Activated CD8-positive, alpha-beta memory T cell treated with anti-CD3 and anti-CD28 coated beads for 48 hours (primary cell): ENCODE results near the gene SENP1.

Experiments used
- DNase-seq, 3 experiments: peaks; one replicate each; pipeline ENCODE4 v3.0.0-alpha.2; 2020; ENCODE audit warnings: low read depth in 2 of 3, low spot score in 2 of 3

The SENP1 gene

DNA sequence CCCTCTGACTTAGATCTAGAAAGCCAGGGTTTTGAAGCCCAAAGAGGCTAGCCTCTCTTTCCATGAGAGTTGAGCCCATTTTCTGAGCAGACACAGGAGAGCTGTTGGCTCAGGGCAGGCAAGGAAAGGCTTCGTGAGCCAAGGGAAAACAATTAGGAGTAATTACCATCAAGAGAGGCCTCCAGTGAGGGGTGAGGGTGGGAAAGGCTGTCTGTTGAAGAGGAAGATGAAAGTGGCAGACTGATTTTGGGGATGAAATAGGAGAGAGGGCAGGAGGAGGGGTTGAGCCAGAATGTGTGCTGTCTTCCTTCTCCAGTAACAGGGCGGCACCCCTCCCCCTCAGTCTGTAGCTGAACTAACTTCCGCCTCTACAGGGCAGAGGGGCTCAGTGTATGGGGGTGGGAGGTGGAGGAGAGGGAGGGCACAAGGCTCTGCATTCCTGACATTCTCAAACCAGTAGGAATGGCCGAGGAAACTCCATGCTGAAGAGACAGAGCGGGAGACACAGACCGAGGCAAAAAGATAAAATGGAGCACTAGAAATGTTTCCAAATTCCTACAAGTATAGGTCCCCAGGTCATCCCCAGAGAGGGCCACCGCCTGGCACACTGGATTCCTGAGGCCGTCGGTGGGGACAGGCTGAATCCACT lies 68.5 kb downstream of the SENP1 start:
- DNase-seq: no peak

DNA sequence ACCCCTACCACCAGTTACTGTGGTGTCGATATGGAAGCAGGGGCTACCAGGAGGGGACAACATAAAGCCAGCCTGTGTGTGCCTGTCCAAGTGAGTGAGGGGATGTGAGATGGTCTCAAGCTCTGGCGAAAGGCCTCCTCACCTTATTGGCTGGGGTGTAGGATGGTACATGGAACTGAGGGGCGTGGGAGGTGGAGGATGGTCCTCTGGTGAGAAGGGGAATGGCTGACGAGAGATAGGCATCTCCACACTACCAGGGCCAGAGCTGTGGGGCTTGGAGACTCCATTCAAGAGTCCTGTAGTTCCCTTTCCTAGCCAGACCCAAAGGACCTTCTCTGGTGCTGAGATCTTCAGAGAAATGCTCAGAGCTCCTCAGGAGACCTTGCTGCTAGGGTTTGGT lies 69.1 kb downstream of the SENP1 start:
- no peak for DNase-seq

DNA sequence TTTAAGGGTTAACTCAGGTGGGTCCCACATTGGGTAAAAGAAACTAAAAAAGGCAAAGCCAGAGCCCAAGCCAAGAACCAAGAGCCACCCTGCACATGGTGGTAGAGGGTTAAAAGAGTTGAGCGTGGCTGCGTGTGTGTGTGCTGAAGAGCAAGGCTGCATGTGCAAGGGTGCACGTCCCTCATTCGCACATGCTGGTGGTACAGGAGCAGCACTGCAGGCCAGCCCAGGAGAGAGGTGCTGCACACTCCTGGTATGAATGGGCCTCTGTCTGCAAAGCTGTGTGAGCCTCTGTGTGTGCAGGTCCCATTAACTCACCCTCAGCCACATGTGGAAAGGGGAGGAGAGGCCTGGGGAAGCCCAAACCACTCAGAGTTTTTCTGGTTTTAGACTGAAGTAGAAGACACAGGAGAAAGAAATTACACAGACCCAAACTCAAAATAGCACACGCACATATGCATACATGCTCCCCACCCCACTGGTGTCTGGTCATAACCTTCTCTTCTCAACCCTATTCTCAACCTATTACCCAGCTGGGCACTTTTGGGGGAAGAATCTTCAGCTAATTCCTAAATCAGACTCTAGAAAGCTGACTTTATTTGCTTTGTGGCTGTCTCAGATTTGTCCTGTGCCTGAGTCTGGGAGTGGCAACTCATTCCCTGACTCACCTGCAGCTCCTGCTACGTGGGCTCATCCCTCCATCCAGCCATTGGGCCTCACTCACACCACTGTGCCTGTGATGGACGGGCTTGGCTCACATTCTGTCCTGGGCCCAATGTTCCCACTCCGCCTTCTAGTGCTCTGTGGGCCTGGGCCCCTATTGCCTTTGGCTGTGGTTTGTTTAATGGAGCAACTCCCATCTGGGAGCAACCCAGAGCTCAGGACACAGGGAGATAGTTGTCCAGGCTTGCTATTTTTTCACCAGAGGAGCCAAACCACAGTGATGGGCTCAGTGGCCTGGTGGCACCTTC lies 70.8 kb downstream of the SENP1 start:
- no peak for DNase-seq

DNA sequence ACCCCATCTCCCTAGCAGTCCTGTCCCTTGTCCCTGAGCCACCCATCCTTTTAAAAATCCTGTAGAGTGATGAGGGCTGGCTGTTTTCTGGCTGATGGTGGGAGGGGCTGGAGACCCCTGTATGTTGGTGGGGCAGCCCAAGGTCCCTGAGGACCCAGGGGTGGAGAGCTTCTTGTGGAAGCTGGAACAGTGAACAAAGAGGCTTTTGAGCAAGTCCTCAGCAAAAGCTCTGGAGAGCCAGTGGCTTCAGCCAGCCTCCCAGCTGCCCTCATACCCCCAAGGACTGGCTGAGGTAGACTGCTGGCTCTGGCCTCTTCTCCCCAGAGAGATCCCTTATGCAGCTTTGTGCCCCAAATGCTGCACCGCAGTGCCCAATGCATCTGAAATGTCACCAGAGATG lies 72.4 kb downstream of the SENP1 start:
- DNase-seq: no peak

DNA sequence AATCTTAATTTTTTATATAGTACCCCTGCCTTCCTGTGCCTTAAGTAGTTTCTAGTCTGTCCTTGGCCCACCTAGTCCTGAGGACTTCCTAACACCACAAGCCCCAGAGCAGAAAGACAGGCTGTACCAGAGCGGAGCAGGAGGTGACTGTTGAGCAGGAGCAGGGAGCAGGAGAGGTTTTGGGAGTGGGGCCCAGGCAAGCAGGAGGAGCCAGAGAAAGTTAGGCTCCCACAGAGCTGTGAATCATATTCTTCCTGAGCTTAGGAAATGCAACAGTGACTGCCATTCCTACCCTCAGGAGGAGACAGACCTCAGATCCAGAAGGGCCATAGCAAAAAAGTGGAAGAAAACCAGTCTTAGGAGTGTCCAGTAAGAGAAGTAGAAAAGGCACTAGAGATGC lies 73.3 kb downstream of the SENP1 start:
- no peak for DNase-seq

DNA sequence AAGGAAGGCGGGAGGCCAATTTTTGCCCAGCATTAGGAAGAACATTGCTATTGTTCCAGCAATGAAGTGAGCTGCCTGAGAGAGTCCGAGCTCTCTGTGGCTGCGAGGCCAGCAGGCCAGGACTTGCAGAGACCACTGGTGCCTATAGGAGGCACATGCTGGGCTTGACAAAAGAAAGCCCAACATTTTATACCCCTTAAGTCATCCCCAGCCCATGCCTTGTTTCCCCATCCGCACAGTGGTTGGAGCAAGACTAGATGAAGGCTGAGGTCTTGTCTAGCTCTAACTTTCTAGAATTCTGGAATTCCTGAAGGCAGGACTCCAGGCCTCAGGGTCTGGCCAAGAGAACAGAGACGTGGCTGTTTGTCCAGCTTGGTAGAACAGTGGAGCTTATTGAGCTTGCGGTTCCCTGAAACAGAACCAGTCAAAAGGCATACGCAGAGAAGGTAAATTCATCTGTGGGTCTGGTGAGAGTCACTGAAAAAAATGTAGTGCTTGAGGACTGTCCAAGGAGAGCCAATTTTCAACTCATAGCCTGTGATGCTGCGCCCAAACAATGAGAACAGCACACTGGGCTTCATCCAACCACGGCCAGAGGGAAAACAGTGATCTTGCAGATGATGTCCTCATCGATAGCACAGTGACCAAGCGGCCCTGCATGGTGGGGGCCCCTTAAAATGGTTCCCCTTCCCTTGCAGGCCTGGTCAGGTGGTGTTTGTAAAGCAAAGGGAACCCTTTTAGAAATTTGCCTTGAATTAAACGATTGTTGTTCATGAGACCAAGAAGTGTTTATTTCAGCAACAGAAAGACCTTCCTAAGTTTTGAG lies 74.5 kb downstream of the SENP1 start:
- DNase-seq: no peak

DNA sequence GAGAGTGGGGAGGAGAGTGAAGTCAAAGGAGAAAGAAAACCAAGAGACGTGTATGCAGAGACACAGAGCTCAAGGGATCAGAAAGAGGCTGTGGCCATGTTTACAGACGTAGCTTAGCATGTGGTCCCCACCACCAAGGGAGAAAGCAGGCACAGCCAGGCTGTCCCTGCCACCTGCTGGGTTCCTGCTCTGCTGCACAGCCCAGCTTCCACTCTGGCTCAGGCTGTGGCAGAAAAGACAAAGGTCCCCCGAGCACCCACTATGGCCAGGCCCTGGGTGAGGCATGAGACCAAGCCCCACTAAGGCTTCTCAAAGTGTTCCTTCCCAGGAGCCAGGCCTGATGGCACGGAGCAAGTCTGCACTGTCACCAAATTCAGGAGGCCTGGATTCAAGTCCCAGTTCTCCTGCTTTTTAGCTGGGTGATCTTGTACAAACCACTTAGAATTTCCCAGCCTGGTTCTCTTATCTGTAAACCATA lies 75.7 kb downstream of the SENP1 start:
- no peak for DNase-seq

DNA sequence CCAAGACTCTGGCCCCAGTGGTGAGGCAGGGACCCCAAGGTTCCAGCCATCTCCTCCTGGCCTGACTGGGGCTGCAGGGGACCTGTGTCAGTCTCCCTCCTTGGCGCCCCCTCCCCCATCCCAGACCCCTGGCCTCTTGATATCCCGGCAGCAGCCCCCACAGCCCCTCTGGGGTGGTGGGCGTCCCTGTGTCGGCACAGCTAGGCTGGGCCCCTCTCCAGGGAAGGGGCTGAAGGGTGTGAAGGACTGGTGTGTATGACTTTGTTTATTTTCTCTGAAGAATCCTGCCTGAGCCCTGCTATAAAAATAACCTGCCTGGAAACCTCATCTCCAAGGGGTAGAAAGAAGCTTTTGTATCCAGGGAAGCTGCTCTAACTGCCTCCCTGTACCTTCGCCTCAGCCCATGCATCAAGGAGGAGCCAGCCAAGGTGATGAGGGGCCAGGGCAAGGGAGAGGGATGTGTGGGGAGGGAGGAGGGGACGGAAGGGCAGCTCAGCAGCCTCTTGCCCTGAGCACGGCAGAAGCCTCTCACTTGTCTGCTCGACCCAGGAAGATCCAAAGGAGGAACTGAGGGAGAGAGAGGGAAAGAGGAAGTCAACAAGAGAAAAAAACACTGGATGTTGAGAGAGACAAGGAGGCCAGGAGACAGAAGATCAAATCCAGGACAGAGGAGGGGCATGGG lies 76.2 kb downstream of the SENP1 start:
- no peak for DNase-seq

DNA sequence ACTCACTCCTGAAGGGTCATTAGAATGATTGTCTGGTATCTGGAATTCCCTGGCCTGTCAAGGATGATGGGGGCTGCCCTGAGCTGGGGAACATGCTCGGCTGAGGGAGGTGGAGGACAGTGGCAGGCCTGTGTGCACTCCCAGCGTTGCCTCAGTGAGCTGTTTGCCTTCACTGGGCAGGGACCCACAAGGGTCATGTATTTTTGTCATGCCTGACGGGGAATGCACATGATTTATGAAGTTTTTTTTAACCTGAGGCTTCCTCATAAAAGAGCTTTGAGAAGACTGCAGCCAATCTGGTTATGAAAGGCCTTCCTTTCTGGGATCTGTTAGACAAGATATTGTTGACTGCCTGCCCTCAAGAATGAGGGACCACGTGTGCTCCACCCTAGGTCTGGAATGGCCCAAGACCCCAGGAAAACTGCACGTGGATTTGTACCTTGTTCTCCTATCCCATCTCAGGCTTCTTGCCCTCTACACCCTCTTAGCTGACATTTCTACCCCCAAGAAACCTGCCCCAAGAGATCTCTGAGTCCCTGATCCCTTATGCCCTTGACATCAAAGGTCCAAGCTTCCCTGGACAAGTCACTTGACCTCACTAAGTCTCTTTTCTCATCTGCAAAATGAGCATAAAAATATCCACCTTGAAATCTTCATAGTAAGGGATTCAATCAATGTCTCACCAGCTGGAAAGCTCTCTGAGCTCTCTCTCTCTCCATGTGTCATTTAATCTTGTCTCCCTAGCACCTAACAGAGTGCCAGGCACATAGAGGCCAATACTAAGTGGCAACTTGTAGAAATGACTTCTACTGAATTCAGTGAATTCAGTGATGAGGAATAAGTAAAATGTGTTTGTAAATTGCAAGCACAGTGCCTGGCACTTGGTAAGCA lies 77.1 kb downstream of the SENP1 start:
- DNase-seq: no peak

DNA sequence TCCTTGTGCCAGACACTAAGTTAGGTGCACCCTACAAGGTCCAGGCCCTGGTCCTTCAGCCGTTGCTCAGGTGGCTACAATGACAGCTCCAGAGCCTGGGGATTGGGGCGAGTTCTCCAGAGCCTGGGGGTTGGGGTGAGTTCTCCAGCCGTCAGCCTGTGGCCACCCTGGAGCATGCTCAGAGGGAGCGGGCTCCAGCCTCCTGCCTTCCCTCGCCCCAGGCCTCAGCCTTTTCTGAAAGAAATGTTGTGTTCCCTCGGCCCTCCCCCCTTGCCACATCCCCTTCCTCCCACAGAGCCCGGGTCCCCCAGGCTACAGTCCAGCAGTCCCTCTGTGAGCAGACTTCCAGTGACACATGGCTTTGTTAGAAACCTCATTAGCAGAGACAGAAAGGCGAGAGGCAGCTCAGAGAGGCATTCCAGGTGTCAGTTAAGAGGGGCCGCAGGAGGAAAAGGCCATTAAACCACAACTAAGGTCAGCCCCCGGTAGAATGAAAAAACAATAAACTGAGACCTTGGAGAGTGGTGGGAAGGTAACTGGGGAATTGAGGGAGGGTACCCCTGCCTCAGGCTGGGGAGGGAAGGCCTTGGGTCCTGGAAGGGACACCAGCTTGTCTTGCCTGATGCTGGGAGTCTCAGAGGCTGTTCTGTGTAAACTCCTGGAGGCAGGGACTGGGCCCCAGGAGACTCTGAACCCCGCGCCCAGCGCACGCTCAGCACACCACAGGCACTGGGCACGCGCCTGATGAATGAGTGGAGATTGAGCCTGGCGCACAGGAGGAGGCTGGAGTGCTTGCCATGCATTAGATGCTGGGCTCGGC lies 78.5 kb downstream of the SENP1 start:
- no peak for DNase-seq

DNA sequence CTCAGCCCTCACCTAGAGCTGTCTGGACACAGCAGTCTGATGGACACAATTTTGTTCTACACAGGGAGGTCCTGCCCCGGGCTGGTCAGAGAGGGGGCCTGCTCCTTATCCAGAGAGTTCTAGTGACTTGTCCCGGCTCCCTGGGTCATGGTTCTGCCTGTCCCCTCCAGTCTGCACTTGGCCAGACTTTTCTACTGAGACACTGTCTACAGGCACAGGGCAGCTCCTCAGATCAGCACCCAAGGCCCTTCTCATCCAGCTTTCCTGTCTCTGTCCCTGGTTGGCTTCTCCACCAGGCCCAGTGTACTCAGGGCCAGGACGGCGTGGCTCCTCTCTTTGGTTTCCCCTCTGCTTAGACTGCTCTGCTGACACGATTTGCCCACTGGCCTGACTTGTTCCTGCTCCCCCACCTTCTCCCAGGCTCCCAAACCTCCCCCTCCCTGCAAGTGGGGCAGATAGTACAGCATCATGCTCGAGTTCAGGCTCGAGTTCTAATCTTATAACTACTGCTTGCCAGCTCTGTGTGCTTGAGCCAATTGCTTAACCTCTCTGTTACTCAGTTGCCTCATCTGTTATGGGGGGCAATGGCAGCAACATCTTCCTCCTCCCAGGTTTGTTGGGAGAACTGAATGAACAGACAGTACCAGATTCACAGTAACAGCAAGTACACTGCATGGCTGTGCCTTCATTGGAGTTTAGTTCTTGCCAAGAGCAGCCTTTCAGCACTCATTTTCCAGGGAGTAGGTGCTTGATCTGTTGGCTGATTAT lies 79.6 kb downstream of the SENP1 start:
- DNase-seq: no peak

DNA sequence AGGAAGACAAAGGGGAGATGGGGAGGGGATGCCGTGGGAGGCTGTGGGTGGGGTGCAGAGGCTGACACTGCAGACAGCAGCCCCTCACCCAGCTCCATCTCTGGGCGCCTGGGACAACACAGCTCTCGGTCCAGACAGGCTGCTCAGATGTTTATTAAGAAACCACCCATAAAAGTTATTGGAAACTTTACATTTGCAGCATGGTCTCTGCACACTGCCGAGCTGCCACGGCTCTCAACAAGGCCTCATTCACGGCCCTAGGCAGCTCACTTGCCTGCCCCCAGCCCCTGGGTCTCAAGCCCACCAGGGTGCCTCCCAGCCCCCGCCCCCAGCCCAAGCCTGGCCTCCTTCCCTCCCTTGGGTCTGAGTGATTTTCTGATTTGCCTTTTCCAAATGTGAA lies 80.6 kb downstream of the SENP1 start:
- DNase-seq: no peak

DNA sequence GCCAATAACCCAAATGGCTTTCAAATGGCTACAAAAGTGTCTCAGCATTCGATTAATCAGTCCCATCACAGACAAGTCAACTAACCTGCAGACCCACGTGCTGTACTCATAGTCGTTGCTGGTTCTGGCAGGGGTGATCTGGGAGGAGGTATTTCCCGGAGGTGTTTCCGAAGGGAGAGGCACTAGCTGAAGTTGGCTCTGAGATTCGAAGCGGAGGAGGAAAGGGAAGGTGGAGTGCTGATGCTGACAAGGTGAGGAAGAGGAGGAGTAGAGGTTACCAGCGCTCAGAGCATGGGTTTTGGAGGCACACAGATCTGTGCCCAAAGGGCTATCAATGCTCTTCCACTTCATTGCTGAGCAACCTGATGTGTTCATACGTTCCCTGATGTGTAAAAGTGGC lies 81.1 kb downstream of the SENP1 start:
- no peak for DNase-seq

DNA sequence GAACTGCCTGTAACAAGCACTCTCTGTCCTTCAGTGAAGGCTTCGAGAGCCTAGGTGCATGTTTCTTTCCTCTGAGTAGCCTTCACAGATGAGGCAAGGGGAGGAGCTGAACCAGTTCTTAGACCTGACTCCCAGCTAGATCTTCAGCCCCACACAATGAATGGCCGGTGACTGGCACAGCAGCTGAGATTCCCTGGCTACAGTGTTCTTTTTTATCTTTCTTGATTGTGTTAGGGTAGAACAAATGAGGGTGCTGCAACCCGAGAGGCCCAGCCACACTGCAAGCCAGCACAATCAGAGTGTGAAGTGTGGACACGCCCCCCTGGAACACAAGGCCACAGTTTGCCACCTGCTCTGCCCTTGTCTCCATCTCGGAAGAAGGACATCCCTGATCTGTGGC lies 82.5 kb downstream of the SENP1 start:
- no peak for DNase-seq

DNA sequence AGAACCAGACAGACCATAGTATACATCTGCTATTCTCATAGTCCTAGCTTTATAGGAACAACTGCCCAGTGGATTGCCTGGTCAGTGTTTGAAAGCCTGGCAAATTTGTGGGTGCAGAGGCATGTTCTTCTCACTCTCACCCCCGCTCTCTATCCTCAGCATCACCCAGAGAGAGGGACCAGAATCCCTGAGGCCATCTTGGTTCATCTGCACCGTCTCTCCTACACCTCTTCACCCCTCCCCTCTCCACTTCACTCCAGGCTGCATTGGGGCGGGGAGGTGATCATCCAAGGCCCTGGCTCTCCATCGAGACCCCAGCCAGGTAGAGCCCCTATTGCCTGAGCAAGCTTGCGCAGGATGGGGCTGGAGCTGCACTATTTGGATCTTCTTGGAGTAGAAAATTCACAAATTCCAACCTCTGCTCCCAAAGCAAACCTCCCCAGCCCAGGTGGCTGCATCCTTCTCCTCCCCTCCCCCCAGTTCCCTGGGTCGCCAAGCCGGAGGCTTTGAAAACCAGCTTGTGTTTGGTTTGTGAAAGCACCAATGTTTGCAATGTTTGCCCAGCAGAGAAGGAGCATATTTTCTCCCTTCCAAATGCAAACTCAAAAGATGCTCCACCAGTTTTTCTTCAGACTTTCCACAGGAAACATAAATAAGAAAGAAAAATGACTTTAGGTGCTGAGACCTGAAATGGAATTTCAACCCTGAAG lies 83.0 kb downstream of the SENP1 start:
- DNase-seq: no peak

DNA sequence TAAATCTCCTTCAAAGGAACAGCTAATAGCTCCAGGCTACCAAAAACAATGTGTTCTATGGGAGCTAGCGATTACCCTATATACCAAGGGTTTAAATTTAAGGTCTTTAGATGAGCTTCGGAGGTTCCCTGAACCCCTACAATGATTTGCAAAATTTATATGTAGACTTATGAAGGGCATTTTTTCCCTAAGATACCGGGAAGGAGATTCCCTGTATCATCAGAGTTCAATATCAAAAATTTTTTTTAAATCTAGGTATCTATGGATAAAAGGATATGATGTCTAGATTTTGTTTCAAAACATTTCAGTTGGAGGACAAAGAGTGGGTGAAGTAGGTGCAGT lies 83.7 kb downstream of the SENP1 start:
- DNase-seq: no peak

DNA sequence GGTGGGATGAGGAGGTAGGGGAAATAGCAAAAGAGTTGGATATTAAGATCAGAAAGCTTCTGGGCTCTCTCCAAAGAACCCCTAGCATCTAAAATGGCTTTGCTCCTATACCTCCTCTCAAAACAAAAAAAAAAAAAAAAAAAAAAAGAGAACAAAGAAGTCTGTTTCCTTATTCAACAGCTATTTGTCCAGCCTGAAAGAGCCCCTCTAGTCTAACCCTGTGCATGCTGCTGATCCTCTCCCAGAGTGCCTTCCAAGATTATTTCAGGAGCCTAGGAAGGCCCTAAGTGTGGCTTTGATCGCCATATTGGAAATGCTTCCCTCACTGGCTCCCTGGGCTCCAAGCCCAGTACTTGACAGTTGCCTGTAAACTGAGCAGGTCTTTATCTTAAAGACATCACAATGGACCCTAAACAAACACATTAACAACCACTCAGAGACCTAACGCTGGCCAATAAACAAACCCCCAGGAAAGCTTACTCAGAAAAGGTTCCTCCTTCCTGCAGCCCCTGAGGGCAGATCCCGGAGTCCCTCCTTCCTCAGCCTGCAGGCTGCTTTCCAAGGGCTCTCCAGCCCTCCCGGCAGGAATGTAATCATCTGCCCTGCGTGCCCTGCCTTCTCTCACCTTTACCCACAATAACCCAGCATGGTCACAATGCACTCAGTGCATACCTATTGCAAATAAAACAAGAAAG lies 84.2 kb downstream of the SENP1 start:
- DNase-seq: no peak
